ENCODE data around the gene RIPOR3.

GRCh38 chr20:50668798-50669197, 22.5 kb downstream of the RIPOR3 start:
- TF ChIP-seq TARDBP (IDR thresholded peaks at IDR 0.05) = no peak
- TF ChIP-seq ZNF384 (IDR thresholded peaks at IDR 0.05) = no peak

All from HEK293T (cell line).